Endothelial cell (in vitro differentiated cells): ENCODE measurements around the gene HAUS1. TPM values are rescaled to one million over a fixed set of nuclear protein-coding genes. Genes with fewer than 3 reads are reported as not detected.

Experiments used
- DNase-seq: peaks from one replicate; pipeline ENCODE4 v3.0.0; 2021; ENCODE audit warnings: low spot score
- H3K27ac Mint-ChIP-seq: one replicate; pipeline ENCODE4 v1.8.0; 2021; ENCODE audit warnings: mixed read lengths, inconsistent platforms; ENCODE audit not compliant: unreplicated experiment
- H3K27me3 Mint-ChIP-seq: one replicate; pipeline ENCODE4 v1.8.0; 2021; ENCODE audit warnings: mild to moderate bottlenecking, moderate library complexity, mixed read lengths, inconsistent platforms; ENCODE audit not compliant: unreplicated experiment
- H3K36me3 Mint-ChIP-seq: one replicate; pipeline ENCODE4 v1.8.0; 2021; ENCODE audit warnings: mild to moderate bottlenecking, low read depth, mixed read lengths, inconsistent platforms; ENCODE audit not compliant: unreplicated experiment
- H3K4me1 Mint-ChIP-seq: one replicate; pipeline ENCODE4 v1.8.0; 2021; ENCODE audit warnings: mild to moderate bottlenecking, mixed read lengths, inconsistent platforms; ENCODE audit not compliant: unreplicated experiment
- H3K4me3 Mint-ChIP-seq: one replicate; pipeline ENCODE4 v1.8.0; 2021; ENCODE audit warnings: mild to moderate bottlenecking, mixed read lengths, inconsistent platforms; ENCODE audit not compliant: unreplicated experiment
- H3K9me3 Mint-ChIP-seq: one replicate; pipeline ENCODE4 v1.8.0; 2021; ENCODE audit warnings: mixed read lengths, inconsistent platforms; ENCODE audit not compliant: unreplicated experiment
- CTCF ChIP-seq: fragments of 200-600 bp; sonication (generic); IDR thresholded peaks from one replicate; pipeline ENCODE4 v1.5.0; 2021; ENCODE audit warnings: antibody characterized with exemption; ENCODE audit not compliant: unreplicated experiment
- total RNA-seq: library from RNA; stranded (reverse); fragmentation: NEBNext Ultra II Directional; extraction: Animal tissue kit (Norgen Biotek cat#: 25700); gene quantifications from one replicate; pipeline ENCODE4 v1.2.1, GENCODE V29; 2021; ENCODE audit not compliant: unreplicated experiment

HAUS1 gene
- total RNA-seq, 1 donor from 2014 or later: 44.9 TPM

GRCh38 chr18:46097801-46098615 is 6.2 kb upstream of the HAUS1 start, which contains the start of gene ATP5F1A:
TSS of gene ATP5F1A (minus strand) at chr18:46098296. CDS start at chr18:46098231, 65 bp downstream.
- Mint-ChIP-seq H3K27ac (peak within 1 kb of the TSS; percentile 90), H3K27me3 (peaks cover 1% of the 10 kb centered on the region), H3K4me1 (peaks cover 18% of the 10 kb centered on the region)

GRCh38 chr18:46098616-46098933 is 5.6 kb upstream of the HAUS1 start:
- DNase-seq: no peak
- Mint-ChIP-seq H3K9me3 (no peaks in the 10 kb centered on the region), H3K4me1 (peaks cover 18% of the 10 kb centered on the region), H3K4me3 (peak overlapping the region; percentile 99), H3K27ac (peak overlapping the region; percentile 90), H3K36me3 (peaks cover 3% of the 10 kb centered on the region), H3K27me3 (peaks cover 1% of the 10 kb centered on the region)
- TF ChIP-seq CTCF: no peak

More at GRCh38 chr18:46097801-46098615, 6.2 kb upstream of the HAUS1 start, which contains the start of gene ATP5F1A:
- Mint-ChIP-seq H3K9me3 (no peaks in the 10 kb centered on the region), H3K4me3 (peak within 1 kb of the TSS; percentile 99), H3K36me3 (peaks cover 3% of the 10 kb centered on the region)
- TF ChIP-seq CTCF: no peak
- DNase-seq: peak; percentile 76

GRCh38 chr18:46099463-46099862 is 4.7 kb upstream of the HAUS1 start:
- no peak for DNase-seq
- H3K27ac Mint-ChIP-seq: no peak overlapping the region
- H3K36me3 Mint-ChIP-seq: peaks cover 3% of the 10 kb centered on the region
- H3K4me1 Mint-ChIP-seq: peaks cover 18% of the 10 kb centered on the region
- H3K4me3 Mint-ChIP-seq: no peak overlapping the region
- no peak for TF ChIP-seq CTCF
- H3K9me3 Mint-ChIP-seq: no peaks in the 10 kb centered on the region
- peaks cover 1% of the 10 kb centered on the region for H3K27me3 Mint-ChIP-seq

- H3K36me3 Mint-ChIP-seq: peaks cover 15% of the 10 kb centered on the region
- TF ChIP-seq CTCF: no peak
- no peak for DNase-seq
- no peak overlapping the region for H3K4me3 Mint-ChIP-seq
- H3K9me3 Mint-ChIP-seq: no peaks in the 10 kb centered on the region
- H3K27me3 Mint-ChIP-seq: no peaks in the 10 kb centered on the region
- H3K27ac Mint-ChIP-seq: no peak overlapping the region
- peaks cover 15% of the 10 kb centered on the region for H3K4me1 Mint-ChIP-seq
Observed at GRCh38 chr18:46109386-46109785, 5.2 kb downstream of the HAUS1 start.

GRCh38 chr18:46110406-46110805 is 6.2 kb downstream of the HAUS1 start:
- Mint-ChIP-seq H3K36me3 (peaks cover 15% of the 10 kb centered on the region), H3K4me1 (peaks cover 10% of the 10 kb centered on the region)

More at GRCh38 chr18:46110406-46110805, 6.2 kb downstream of the HAUS1 start:
- no peak for TF ChIP-seq CTCF
- Mint-ChIP-seq H3K27me3 (no peaks in the 10 kb centered on the region), H3K4me3 (no peak overlapping the region), H3K9me3 (no peaks in the 10 kb centered on the region), H3K27ac (no peak overlapping the region)
- DNase-seq: no peak
